IPS-NIHi11 (cell line): ENCODE results near the gene NR4A3.

ENCODE experiments used
- DNase-seq: peaks from one replicate; pipeline ENCODE4 v3.0.0; 2012; ENCODE audit warnings: mixed read lengths, low spot score

The NR4A3 gene

GRCh38 chr9:99878651-99879050, 57.0 kb downstream of the NR4A3 start:
- DNase-seq: no peak

GRCh38 chr9:99881769-99882168, 60.1 kb downstream of the NR4A3 start:
- DNase-seq: no peak

DNA sequence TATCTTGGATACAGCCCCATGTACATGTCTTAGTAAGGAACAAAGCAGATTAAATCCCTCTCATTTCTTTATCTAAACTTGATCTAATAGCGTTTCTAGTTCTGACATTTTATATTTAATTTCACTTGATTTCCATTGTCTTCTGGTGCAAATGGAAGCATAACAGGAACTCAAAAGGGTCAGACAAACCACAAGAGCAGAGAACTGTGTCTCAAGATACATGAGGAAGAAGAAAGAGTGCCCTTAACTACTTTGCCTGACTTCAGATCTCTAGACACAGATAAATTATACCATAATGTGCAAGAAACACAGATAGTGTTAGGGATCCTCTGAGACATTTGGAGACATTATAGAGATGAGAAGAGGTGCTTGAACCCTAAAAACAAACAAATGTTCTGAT, 64.1 kb downstream of the NR4A3 start:
- no peak for DNase-seq

DNA sequence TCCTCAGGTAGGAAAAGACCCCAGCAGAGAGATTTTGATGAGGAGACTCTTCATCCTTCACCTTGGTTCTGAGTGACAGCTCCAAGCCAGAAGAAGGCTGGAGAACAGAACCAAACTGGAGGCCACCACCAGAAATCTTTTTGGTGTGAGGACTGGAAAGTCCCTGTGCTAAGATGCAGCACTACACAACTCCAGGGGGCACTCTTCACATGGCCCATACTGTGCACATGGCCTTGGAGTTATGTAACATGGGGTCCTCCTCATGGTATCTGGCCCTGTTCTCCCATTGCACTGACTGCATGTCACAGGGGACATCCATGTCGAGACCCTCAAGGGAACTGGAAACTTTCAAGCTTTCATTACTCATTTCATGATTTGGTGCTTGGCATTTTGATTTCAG, 67.4 kb downstream of the NR4A3 start:
- no peak for DNase-seq

GRCh38 chr9:99894826-99895225, 73.1 kb downstream of the NR4A3 start:
- no peak for DNase-seq

DNA sequence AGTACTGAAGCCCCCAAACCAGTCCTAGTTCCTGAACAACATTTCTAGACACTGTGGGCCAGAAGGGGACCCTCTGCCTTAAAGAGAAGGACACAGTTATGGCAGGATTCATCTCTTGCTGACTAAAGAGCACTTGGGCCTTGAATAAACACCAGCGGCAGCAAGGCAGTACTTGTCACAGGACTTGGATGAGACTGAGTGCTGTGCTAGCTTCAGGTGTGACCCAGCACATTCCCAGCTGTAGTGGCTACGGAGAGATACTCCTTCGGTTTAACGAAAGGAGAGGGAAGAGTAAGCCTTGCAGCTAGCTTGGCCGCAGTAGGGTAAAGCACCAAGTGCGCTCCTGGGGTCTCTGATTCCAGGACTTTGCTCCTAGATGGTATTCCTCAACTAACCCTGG, 73.8 kb downstream of the NR4A3 start:
- DNase-seq: no peak

GRCh38 chr9:99896119-99896518, 74.4 kb downstream of the NR4A3 start:
- no peak for DNase-seq

- no peak for DNase-seq
Observed at GRCh38 chr9:99903393-99903792, 81.7 kb downstream of the NR4A3 start.

GRCh38 chr9:99905833-99906402, 84.2 kb downstream of the NR4A3 start:
- no peak for DNase-seq

DNA sequence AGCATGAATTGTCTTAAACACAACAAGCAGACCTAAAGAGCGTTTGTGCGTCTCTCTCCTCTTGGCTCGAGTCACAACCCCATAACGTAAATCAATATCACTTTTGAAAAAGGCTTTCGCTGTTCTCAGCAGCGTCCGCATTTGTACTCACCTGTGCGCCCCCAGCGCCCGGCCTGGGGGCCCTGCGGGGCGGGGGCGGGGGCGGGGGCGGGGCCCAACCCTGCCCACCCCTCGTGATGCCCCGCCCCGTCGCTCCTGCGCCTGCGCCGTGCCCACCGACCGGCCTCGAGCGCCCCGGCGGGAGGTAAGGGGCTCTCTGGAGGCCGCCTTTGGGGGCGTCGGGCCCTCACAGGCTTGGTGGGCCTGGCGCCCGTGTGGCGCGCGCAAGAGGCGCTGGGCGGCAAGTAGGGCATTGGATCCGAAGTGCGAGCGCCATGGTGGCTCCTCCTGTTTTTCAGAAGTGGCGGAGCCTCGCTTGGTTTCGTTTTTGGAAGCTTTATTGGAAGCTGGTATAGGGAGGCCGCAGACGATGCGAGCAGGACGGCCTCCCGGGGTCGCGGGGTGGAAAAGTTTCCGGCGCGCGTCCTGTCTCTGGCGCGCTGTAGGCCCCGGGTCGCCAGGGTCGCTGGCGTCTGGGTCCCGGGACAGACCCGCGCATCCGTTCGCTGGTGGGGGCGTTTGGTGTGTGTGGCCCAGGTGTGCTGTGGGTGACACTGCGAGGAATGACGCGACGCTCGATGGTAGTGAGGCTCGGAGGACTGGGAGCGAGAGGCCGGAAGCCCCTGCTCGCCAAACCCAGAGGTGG, 84.9 kb downstream of the NR4A3 start, which contains the start of gene STX17:
Gene STX17, plus strand, starts transcription at position 252 of the 805 bp plus-strand sequence. CDS start 8,586 bp downstream, outside the sequence.
- peak; percentile 96 for DNase-seq

GRCh38 chr9:99907208-99907532, 85.5 kb downstream of the NR4A3 start:
- no peak for DNase-seq

DNA sequence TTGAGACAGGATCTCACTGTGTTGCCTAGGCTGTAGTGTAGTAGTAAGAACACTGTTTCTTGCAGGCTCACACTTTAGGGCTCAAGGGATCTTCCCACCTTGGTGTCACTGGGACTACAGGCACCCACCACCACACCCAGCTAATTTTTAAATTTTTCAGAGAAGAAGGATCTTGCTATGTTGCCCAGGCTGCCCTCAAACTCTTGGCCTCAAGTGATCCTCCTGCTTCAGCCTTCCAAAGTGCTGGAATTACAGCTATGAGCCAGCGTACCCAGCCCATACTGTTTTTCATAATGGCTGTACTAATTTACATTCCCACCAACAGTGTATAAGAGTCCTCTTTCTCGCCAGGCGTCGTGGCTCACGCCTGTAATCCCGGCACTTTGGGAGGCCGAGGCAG, 89.9 kb downstream of the NR4A3 start:
- no peak for DNase-seq
